ENCODE measurements around the gene COL23A1. TPM values are rescaled to one million over a fixed set of nuclear protein-coding genes. Genes with fewer than 3 reads are reported as not detected.

Gene COL23A1
- total RNA-seq, 1 experiment from 2014 or later, result 0.12 TPM

DNA sequence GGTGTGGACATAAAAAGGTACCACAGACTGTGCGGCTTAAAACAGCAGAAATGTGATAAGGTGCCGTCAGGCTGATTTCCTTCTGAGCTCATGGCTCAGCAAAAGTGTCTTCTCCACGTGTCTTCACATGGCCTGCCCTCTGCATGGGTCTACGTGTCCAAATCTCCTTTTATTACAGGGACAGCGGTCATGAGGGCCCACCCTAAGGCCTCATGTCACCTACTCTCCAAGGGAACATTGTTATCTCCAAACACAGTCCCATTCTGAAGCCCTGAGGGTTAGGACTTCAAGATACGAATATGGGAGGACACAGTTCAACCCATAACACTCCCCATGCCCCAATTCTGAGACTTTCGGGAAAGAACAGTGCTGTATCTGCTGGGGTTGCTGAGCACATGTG, 35.2 kb downstream of the COL23A1 start:
- DNase-seq (ENCODE audit: low read depth), result no peak

DNA sequence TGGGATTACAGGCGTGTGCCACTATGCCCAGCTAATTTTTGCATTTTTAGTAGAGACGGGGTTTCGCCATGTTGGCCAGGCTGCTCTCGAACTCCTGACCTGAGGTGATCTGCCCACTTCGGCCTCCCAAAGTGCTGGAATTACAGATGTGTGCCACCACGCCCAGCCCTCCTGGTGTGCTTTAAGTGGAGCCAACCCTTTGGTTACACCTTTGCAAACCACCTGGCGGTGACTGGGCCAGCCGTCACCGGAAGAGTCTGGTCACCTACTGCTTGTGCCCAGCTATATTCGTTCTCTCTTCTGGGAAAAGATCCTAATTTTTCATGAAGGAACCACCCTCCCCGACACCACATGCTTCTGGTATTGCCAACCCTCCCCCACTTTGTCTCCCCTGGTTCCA, 35.9 kb downstream of the COL23A1 start:
- no peak for DNase-seq (ENCODE audit: low read depth)

DNA sequence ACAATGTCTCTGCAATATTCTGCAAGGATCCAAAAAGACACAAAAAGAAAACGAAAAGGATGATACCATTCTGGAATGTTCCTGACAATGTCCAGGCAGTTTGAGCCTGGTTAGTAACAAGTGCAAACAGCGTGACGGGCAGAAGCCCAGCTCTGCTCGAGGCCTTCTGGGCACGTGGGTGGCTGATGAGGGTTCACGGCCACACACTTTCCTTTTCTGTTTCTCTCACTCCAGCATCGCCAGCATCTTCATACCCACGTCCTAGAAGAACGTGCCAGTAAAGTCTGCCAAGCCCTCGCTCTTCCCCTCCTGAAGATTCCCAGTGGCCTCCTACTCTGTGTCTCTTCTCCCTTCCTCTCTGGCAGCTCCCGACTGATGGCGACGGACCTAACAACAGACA, 36.7 kb downstream of the COL23A1 start:
- DNase-seq (ENCODE audit: low read depth), result no peak

GRCh38 chr5:178551468-178551867, 38.7 kb downstream of the COL23A1 start:
- no peak for DNase-seq (ENCODE audit: low read depth)

- peak; percentile 23 for DNase-seq (ENCODE audit: low read depth)
Measured at GRCh38 chr5:178551059-178551458, 39.1 kb downstream of the COL23A1 start.

DNA sequence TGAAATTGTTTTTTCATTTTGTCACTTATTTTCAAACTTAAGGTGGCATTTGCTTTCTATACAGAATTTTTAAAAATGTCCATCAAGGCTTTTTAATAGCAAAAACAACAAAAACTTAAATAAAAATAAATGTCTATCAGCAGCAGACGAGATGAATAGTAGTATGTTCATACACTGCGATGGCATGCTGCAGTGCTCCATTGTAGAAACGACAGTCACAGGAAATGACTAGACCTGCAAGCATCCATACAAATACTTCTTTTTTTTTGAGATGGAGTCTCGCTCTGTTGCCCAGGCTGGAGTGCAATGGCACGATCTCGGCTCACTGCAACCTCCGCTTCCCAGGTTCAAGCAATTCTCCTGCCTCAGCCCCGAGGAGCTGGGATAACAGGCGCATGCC, 41.4 kb downstream of the COL23A1 start:
- no peak for DNase-seq (ENCODE audit: low read depth)

GRCh38 chr5:178547753-178548415, 42.3 kb downstream of the COL23A1 start:
- DNase-seq (ENCODE audit: low read depth), result no peak

GRCh38 chr5:178547052-178547666, 43.0 kb downstream of the COL23A1 start:
- no peak for DNase-seq (ENCODE audit: low read depth)

- no peak for DNase-seq (ENCODE audit: low read depth)
Measured at GRCh38 chr5:178546675-178547033, 43.5 kb downstream of the COL23A1 start.

DNA sequence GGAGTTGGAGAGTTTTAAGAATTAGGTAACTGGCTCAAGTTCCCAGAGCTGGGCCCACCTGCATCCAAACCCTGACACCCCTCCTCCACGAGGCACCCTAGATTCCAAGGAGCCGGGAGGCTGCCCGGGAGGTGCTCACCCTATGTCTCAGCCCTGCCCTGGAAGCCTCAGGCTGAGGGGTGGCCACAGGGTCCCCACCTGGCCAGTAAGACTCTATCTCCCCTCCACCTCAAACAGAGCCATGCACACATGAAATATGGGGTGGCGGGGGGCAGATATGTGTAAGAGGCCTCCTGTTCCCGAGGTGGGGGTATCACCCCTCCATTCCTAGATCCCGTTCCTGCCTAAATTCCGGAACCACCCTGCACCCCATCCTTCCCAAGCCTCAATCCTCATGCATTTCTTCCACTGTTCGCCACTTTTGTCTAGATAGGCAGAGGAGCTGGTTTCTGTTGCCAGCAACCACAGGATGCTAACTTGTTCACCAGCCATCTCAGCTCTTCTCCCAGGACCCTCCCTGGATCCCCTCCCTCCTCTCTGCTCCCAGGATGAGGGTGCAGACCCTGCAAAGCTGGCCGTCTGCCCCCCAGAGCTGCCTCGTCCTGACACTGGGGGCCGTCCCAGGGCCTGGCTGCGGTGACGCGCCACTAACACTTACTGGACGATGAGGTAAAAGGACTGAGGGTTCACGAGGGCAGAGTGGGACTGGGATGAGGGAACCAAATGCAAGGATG, 44.1 kb downstream of the COL23A1 start:
- DNase-seq (ENCODE audit: low read depth), result no peak

DNA sequence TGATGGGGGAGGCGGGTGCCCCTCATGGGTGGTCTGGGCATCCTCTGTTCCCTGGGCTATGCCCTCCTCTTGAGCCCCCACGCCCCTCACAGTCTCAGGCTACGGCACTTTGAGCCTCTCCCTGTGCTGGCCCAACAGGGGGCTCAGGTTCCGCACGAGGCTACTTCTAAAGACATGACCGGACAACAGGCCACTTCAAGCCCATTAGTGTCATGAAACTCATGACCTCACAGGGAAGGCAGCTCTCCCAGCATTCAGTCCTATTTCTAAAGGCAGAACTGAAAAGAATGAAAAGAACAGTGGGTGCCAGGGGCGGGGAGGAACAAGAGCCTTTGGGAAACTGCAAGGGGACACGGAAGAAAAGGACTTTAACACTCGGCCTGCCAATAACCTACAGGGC, 45.0 kb downstream of the COL23A1 start:
- DNase-seq (ENCODE audit: low read depth), result no peak

- no peak for DNase-seq (ENCODE audit: low read depth)
Measured at GRCh38 chr5:178544166-178544834, 45.9 kb downstream of the COL23A1 start.

DNA sequence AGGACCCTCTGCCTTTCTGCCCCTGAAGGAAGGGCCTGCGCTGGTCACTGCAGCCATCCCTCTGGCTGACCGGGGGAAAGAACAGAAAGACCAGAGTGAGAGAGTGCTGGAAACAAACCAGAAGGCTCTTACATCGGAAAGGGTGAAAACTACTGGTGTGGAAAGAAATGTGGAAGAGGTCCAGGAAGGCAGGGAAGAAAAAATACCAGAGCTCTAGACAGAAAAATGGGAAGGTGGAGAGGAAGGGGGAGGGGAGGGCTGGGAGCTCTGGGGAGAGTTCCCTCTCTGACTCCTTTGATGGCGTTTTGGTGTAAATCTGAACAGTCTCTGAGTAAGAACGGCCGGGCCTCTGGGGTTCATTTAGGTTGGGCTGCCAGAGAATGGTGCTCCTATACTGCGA, 47.7 kb downstream of the COL23A1 start:
- no peak for DNase-seq (ENCODE audit: low read depth)

DNA sequence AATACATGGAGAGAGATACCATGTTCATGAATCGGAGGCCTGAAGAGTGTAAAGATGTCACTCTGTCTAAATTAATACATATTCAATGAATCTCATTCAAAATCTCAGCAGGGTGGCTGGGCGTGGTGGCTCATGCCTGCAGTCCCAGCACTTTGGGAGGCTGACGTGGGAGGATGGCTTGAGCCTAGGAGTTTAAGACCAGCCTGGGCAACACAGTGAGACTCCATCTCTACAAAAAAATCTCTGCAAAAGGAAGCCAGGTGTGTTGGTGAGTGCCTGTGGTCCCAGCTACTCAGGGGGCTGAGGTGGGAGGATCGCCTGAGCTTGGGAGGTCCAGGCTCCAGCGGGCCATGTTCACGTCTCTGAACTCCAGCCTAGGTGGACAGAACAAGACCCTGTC, 49.7 kb downstream of the COL23A1 start:
- no peak for DNase-seq (ENCODE audit: low read depth)

DNA sequence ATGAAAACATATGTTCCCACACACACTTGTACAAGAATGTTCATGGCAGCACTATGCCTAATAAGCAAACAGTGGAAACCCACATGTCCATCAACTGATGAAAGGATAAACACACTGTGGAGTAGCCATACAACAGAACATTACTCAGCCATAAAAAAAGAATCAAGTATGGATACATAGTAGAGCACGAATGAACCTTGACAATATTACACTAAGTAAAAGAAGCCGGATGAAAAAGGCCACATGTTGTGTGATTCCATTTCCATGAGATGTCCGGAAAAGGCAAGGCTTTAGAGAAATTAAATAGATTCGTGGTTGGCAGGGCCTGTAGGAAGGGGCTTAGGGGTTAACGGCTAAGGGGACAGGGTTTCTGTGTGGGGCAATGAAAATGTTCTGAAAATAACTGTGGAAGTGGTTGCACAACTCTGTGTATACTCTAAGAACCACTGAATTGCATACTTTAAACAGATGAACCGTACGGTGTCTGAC, 51.4 kb downstream of the COL23A1 start:
- DNase-seq (ENCODE audit: low read depth), result no peak

GRCh38 chr5:178537467-178538371, 52.5 kb downstream of the COL23A1 start:
- no peak for DNase-seq (ENCODE audit: low read depth)

- no peak for DNase-seq (ENCODE audit: low read depth)
Measured at GRCh38 chr5:178536541-178537466, 53.4 kb downstream of the COL23A1 start.

DNA sequence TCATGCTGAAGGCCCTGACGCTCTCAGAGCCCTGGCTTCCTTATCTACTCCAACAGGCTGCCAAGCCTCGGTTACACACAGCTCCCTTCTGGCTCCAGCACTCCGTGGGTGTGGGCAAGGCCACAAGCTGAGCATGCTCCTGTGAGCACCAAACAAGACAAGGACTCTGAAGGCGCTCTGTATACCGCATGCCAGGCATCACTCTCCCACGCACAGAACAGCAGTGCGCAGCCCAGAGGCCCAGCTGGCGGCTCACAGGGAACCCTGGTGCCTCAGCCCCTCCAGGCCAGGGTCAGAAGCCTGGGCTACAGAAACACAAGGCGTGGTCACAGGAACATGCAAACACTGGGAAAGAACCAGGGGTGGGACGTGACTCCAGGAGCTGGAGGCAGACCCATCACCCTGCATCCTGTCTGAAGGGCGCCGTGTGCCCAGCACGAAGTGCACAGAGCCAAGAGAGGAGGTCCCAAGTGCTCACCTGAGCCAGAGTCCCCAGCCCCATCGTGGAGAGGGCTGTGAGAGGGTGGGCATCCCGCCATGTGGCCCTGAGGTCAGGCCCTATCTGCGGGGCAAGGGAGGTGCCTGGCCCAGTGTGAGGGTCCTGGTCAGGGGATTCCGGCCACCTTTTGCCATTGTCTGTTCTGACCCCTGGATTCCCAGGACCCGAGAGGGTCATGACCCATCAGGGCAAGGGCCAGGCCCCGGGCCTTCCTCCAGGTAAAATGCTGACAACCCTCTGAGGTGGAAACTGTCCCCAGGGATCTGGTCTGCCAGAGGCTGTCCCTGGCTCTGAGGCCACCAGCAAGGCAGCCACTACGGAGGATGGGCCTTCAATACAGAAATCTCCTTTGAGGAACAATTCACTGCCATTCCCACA, 54.7 kb downstream of the COL23A1 start:
- DNase-seq (ENCODE audit: low read depth), result no peak

- DNase-seq (ENCODE audit: low read depth), result no peak
Measured at GRCh38 chr5:178533136-178533535, 57.1 kb downstream of the COL23A1 start.
